H9 (cell line): ENCODE data around the gene DLG2. TPM values are rescaled to one million over a fixed set of nuclear protein-coding genes. Genes with fewer than 3 reads are reported as not detected.

ENCODE experiments used
- DNase-seq: peaks from one replicate; pipeline ENCODE4 v3.0.0-alpha.2; 2017
- H2AFZ ChIP-seq: one replicate; pipeline ENCODE4 v1.6.1; 2013; ENCODE audit warnings: mild to moderate bottlenecking, low read length, control low read depth, moderate library complexity
- H2AK5ac ChIP-seq: 2 replicates; pipeline ENCODE4 v1.6.1; 2013; ENCODE audit warnings: low read length, control low read depth, mixed read lengths; ENCODE audit not compliant: insufficient read length
- H2BK120ac ChIP-seq: one replicate; pipeline ENCODE4 v1.6.1; 2013; ENCODE audit warnings: low read depth, mild to moderate bottlenecking, low read length, control low read depth, inconsistent platforms; ENCODE audit not compliant: poor library complexity, severe bottlenecking
- H2BK12ac ChIP-seq: 2 replicates; pipeline ENCODE4 v1.6.1; 2013; ENCODE audit warnings: low read length, control low read depth, mixed read lengths, low read depth; ENCODE audit not compliant: insufficient read length
- H2BK15ac ChIP-seq: 2 replicates; pipeline ENCODE4 v1.6.1; 2013; ENCODE audit warnings: low read depth, low read length, control low read depth
- H2BK20ac ChIP-seq: one replicate; pipeline ENCODE4 v1.6.1; 2013; ENCODE audit warnings: low read depth, mild to moderate bottlenecking, low read length, control low read depth, inconsistent platforms; ENCODE audit not compliant: poor library complexity, severe bottlenecking
- H2BK5ac ChIP-seq: 2 replicates; pipeline ENCODE4 v1.6.1; 2013; ENCODE audit warnings: low read length, control low read depth, mixed read lengths; ENCODE audit not compliant: insufficient read length
- H3K14ac ChIP-seq: 2 replicates; pipeline ENCODE4 v1.6.1; 2013; ENCODE audit warnings: low read length, control low read depth; ENCODE audit not compliant: insufficient read depth
- H3K18ac ChIP-seq: 2 replicates; pipeline ENCODE4 v1.6.1; 2013; ENCODE audit warnings: low read depth, mild to moderate bottlenecking, mixed read lengths, low read length, control low read depth; ENCODE audit not compliant: insufficient read length
- H3K23ac ChIP-seq: 2 replicates; pipeline ENCODE4 v1.6.1; 2013; ENCODE audit warnings: low read length, control low read depth, mixed read lengths, low read depth; ENCODE audit not compliant: insufficient read length
- H3K23me2 ChIP-seq: 2 replicates; pipeline ENCODE4 v1.6.1; 2013; ENCODE audit warnings: low read depth, mild to moderate bottlenecking, mixed read lengths, low read length, control low read depth; ENCODE audit not compliant: insufficient read length, poor library complexity, severe bottlenecking
- H3K27ac ChIP-seq: 2 replicates; pipeline ENCODE4 v1.5.1; 2013; ENCODE audit warnings: low read length, control low read depth, mixed read lengths, low read depth; ENCODE audit not compliant: insufficient read length
- H3K27me3 ChIP-seq: 2 replicates; pipeline ENCODE4 v1.6.1; 2013; ENCODE audit warnings: low read length, control low read depth, inconsistent platforms; ENCODE audit not compliant: insufficient read depth
- H3K4ac ChIP-seq: 2 replicates; pipeline ENCODE4 v1.6.1; 2013; ENCODE audit warnings: low read depth, mild to moderate bottlenecking, control low read depth, inconsistent platforms, low read length, moderate library complexity
- H3K4me1 ChIP-seq: 2 replicates; pipeline ENCODE4 v1.6.1; 2013; ENCODE audit warnings: low read length, control low read depth, inconsistent platforms; ENCODE audit not compliant: insufficient read depth
- H3K4me2 ChIP-seq: 2 replicates; pipeline ENCODE4 v1.6.1; 2013; ENCODE audit warnings: low read length, control low read depth, mixed read lengths; ENCODE audit not compliant: insufficient read length, insufficient read depth
- H3K56ac ChIP-seq: 2 replicates; pipeline ENCODE4 v1.6.1; 2013; ENCODE audit warnings: low read depth, mild to moderate bottlenecking, mixed read lengths, low read length, control low read depth; ENCODE audit not compliant: insufficient read length
- H3K79me1 ChIP-seq: 2 replicates; pipeline ENCODE4 v1.6.1; 2013; ENCODE audit warnings: low read depth, mild to moderate bottlenecking, moderate library complexity, low read length, control low read depth, inconsistent platforms; ENCODE audit not compliant: insufficient read depth, poor library complexity, severe bottlenecking
- H3K79me2 ChIP-seq: 2 replicates; pipeline ENCODE4 v1.6.1; 2013; ENCODE audit warnings: low read length, control low read depth, inconsistent platforms; ENCODE audit not compliant: insufficient read depth
- H3K9ac ChIP-seq: 2 replicates; pipeline ENCODE4 v1.6.1; 2013; ENCODE audit warnings: low read length, control low read depth, mixed read lengths; ENCODE audit not compliant: insufficient read length; ENCODE audit errors: extremely low read depth
- H3K9me3 ChIP-seq: one replicate; pipeline ENCODE4 v1.6.1; 2013; ENCODE audit warnings: low read depth, low read length, inconsistent platforms; ENCODE audit not compliant: control insufficient read depth
- H3T11ph ChIP-seq: one replicate; pipeline ENCODE4 v1.6.1; 2013; ENCODE audit warnings: mild to moderate bottlenecking, low read length, control low read depth, inconsistent platforms
- H4K20me1 ChIP-seq: one replicate; pipeline ENCODE4 v1.6.1; 2013; ENCODE audit not compliant: control insufficient read depth, insufficient read length, insufficient read depth
- H4K5ac ChIP-seq: 2 replicates; pipeline ENCODE4 v1.6.1; 2013; ENCODE audit warnings: low read depth, mild to moderate bottlenecking, mixed read lengths, low read length, control low read depth; ENCODE audit not compliant: insufficient read length
- H4K8ac ChIP-seq: replicated peaks from 2 replicates; pipeline ENCODE4 v1.6.1; 2013; ENCODE audit warnings: low read length, control low read depth, mixed read lengths, low read depth; ENCODE audit not compliant: insufficient read length
- H4K91ac ChIP-seq: 2 replicates; pipeline ENCODE4 v1.6.1; 2013; ENCODE audit warnings: low read depth, mild to moderate bottlenecking, moderate library complexity, mixed read lengths, low read length, control low read depth; ENCODE audit not compliant: insufficient read length
- H3K27ac Mint-ChIP-seq, 3 experiments: 2 replicates in 2 of 3; 3 replicates in 1 of 3; pipeline ENCODE4 v1.8.0; 2020 to 2021; ENCODE audit warnings: mixed read lengths in 3 of 3, mild to moderate bottlenecking in 1 of 3, moderate library complexity in 1 of 3
- H3K27me3 Mint-ChIP-seq: 2 replicates; pipeline ENCODE4 v1.8.0; 2021; ENCODE audit warnings: low read depth, mild to moderate bottlenecking, moderate library complexity, mixed read lengths
- H3K36me3 Mint-ChIP-seq, 3 experiments: 2 replicates in 2 of 3; 3 replicates in 1 of 3; pipeline ENCODE4 v1.8.0; 2020 to 2021; ENCODE audit warnings: low read depth in 3 of 3, mixed read lengths in 3 of 3; ENCODE audit not compliant: insufficient read depth in 1 of 3
- H3K4me1 Mint-ChIP-seq, 2 experiments: 2 replicates each; pipeline ENCODE4 v1.8.0; 2020; ENCODE audit warnings: mixed read lengths in 2 of 2
- H3K4me3 Mint-ChIP-seq, 2 experiments: 2 replicates in 1 of 2; 3 replicates in 1 of 2; pipeline ENCODE4 v1.8.0; 2020 to 2021; ENCODE audit warnings: mild to moderate bottlenecking in 2 of 2, mixed read lengths in 2 of 2, moderate library complexity in 1 of 2
- H3K9me3 Mint-ChIP-seq, 2 experiments: 2 replicates in 1 of 2; 3 replicates in 1 of 2; pipeline ENCODE4 v1.8.0; 2020; ENCODE audit warnings: mild to moderate bottlenecking in 2 of 2, mixed read lengths in 2 of 2, moderate library complexity in 1 of 2
- total RNA-seq: library from RNA; stranded (reverse); gene quantifications from 2 replicates; pipeline ENCODE4 v1.2.1, GENCODE V29; 2021
- TF ChIP-seq, protein P1 (sequence below): fragments of 200-600 bp; sonication (generic); conservative IDR thresholded peaks from 3 replicates; pipeline ENCODE4 v1.8.0; 2021; ENCODE audit warnings: antibody characterized with exemption, mild to moderate bottlenecking

DLG2 gene
- total RNA-seq, 1 experiment from 2014 or later: 8.0 TPM

DNA sequence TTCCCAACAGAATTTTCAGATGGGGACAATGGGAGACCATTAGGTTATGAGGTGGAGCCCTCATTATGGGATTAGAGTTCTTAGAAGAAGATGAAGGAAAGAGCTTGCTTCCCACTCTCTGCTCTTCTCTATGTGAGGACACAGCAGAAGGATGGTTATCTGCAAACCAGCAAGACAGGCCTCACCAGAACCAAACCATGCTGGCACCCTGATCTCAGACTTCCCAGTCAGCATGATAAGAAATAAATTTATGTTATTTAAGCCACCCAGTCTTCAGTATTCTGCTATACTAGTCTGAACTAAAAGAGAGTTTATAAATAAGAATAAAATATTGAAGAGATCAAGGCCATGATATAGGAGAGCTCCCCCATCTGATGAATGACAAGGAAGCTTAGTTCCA lies 1394.6 kb downstream of the DLG2 start:
- H3K27ac ChIP-seq: no peak overlapping the region
- no peak overlapping the region for H4K5ac ChIP-seq
- H3K9me3 ChIP-seq: no peaks in the 10 kb centered on the region
- H3K27me3 ChIP-seq: no peaks in the 10 kb centered on the region
- H3K79me1 ChIP-seq: no peaks in the 10 kb centered on the region
- no peaks in the 10 kb centered on the region for H3K79me2 ChIP-seq
- Mint-ChIP-seq H3K4me3 (no peak overlapping the region), H3K9me3 (no peaks in the 10 kb centered on the region), H3K27ac (no peak overlapping the region), H3K36me3 (no peaks in the 10 kb centered on the region), H3K4me1 (peaks cover 18 to 20% of the 10 kb centered on the region in 2 experiments), H3K27me3 (no peaks in the 10 kb centered on the region)
- no peak overlapping the region for H2BK120ac ChIP-seq
- H3T11ph ChIP-seq: no peak overlapping the region
- H2BK12ac ChIP-seq: no peak overlapping the region
- no peak overlapping the region for H3K4ac ChIP-seq
- no peak overlapping the region for H3K14ac ChIP-seq
- H4K8ac ChIP-seq: no peak overlapping the region
- H3K4me2 ChIP-seq: no peak overlapping the region
- H3K4me1 ChIP-seq: no peaks in the 10 kb centered on the region; the same call in 1 of the 2 replicates
- no peak overlapping the region for H2BK15ac ChIP-seq
- DNase-seq: no peak
- no peak overlapping the region for H3K18ac ChIP-seq
- no peak overlapping the region for H2AK5ac ChIP-seq
- no peak overlapping the region for H3K56ac ChIP-seq
- no peak overlapping the region for H4K91ac ChIP-seq
- no peak overlapping the region for H3K9ac ChIP-seq
- no peaks in the 10 kb centered on the region for H4K20me1 ChIP-seq
- no peak overlapping the region for H2AFZ ChIP-seq
- H3K23me2 ChIP-seq: no peaks in the 10 kb centered on the region
- TF ChIP-seq, protein P1, sequence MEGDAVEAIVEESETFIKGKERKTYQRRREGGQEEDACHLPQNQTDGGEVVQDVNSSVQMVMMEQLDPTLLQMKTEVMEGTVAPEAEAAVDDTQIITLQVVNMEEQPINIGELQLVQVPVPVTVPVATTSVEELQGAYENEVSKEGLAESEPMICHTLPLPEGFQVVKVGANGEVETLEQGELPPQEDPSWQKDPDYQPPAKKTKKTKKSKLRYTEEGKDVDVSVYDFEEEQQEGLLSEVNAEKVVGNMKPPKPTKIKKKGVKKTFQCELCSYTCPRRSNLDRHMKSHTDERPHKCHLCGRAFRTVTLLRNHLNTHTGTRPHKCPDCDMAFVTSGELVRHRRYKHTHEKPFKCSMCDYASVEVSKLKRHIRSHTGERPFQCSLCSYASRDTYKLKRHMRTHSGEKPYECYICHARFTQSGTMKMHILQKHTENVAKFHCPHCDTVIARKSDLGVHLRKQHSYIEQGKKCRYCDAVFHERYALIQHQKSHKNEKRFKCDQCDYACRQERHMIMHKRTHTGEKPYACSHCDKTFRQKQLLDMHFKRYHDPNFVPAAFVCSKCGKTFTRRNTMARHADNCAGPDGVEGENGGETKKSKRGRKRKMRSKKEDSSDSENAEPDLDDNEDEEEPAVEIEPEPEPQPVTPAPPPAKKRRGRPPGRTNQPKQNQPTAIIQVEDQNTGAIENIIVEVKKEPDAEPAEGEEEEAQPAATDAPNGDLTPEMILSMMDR: no peak
- no peak overlapping the region for H3K23ac ChIP-seq
- H2BK5ac ChIP-seq: no peak overlapping the region
- no peak overlapping the region for H2BK20ac ChIP-seq
